Heart left ventricle (tissue), 13 donors: ENCODE measurements around the gene FHOD1.

Source experiments
- CTCF ChIP-seq, 12 donors: fragments of 200-600 bp; sonication (generic) in 4 of 12; IDR thresholded peaks; one replicate each; pipeline versions ENCODE4 v1.5.0 to v1.8.0; 2018 to 2022; ENCODE audit warnings: antibody characterized with exemption in 12 of 12, mild to moderate bottlenecking in 5 of 12
- POLR2A ChIP-seq, 2 donors: fragments of 450-650 bp; IDR thresholded peaks; one replicate each; pipeline ENCODE4 v1.6.1; 2017; ENCODE audit warnings: antibody characterized with exemption in 2 of 2, mild to moderate bottlenecking in 2 of 2, moderate library complexity in 2 of 2
- donor health status: ischemic (EF 13 %, LVEDD 7.1; RV severe dilation, severe dysfunction).
- donor health status: DM: no; HTN: yes; CAD: no.
- donor health status: DM: no; HTN: no; CAD: no.
- donor health status: ischemic (EF 25% LVEDD 6.9; RV normal size, moderate dysfunction).
- donor health status: ischemic (EF 25% LVEDD 5.7; RV mildly dilated, moderate dysfunction).
- donor health status: ischemic (EF 35%, LVEDD 5.7; RV mildly dilated, moderate dysfunction).
- donor health status: nonischemic (EF 11% LVEDD 7.7; RV severe dilation, severe dysfunction).
- donor health status: DM: yes; HTN: yes; CAD: no.
- donor health status: PGD.
- donor health status: ischemic (EF 29% LVEDD 5.4; RV normal size, mild dysfunction).
- donor health status: nonischemic (EF 23%, LVEDD 6.1; RV moderate dilation, normal function).

- TF ChIP-seq CTCF (IDR thresholded peaks at IDR 0.05): no peak
- TF ChIP-seq POLR2A (IDR thresholded peaks at IDR 0.05): no peak
Measured at GRCh38 chr16:67238278-67238575, 9.1 kb downstream of the FHOD1 start.
